ENCODE data around the gene TMEM94.

TMEM94 gene

DNA sequence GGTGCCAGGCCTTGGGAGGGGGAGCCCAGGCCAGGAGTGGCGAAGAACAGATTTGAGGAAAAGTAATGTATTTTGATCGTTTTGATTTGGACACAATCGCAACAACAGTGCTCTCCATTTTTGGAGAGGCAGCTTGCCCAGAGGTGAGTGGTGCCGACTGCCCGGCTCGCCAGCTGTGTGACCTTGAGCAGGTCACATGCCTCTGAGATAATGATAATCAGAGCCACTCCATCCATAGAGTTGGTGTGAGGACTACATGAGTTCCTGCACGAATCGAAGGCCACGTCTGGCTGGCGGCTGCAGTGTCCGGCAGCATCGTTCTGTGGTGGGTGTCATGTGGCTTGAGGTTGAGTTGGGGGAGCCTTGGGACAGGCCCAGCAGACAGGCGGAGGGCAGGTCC is 89.7 kb downstream of the TMEM94 start:
- TF ChIP-seq, protein P1, sequence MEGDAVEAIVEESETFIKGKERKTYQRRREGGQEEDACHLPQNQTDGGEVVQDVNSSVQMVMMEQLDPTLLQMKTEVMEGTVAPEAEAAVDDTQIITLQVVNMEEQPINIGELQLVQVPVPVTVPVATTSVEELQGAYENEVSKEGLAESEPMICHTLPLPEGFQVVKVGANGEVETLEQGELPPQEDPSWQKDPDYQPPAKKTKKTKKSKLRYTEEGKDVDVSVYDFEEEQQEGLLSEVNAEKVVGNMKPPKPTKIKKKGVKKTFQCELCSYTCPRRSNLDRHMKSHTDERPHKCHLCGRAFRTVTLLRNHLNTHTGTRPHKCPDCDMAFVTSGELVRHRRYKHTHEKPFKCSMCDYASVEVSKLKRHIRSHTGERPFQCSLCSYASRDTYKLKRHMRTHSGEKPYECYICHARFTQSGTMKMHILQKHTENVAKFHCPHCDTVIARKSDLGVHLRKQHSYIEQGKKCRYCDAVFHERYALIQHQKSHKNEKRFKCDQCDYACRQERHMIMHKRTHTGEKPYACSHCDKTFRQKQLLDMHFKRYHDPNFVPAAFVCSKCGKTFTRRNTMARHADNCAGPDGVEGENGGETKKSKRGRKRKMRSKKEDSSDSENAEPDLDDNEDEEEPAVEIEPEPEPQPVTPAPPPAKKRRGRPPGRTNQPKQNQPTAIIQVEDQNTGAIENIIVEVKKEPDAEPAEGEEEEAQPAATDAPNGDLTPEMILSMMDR (IDR thresholded peaks at IDR 0.05; ENCODE audit: low read depth, low read length) = no peak
- Histone ChIP-seq H3K27ac (no peak overlapping the region), H3K4me3 (ENCODE audit: low read depth, low read length) (no peak overlapping the region), H3K36me3 (peaks cover 75% of the 10 kb centered on the region), H3K27me3 (ENCODE audit: insufficient read depth, low read depth, severe bottlenecking) (no peaks in the 10 kb centered on the region), H3K9me3 (ENCODE audit: severe bottlenecking) (no peaks in the 10 kb centered on the region)
- DNase-seq = no peak

DNA sequence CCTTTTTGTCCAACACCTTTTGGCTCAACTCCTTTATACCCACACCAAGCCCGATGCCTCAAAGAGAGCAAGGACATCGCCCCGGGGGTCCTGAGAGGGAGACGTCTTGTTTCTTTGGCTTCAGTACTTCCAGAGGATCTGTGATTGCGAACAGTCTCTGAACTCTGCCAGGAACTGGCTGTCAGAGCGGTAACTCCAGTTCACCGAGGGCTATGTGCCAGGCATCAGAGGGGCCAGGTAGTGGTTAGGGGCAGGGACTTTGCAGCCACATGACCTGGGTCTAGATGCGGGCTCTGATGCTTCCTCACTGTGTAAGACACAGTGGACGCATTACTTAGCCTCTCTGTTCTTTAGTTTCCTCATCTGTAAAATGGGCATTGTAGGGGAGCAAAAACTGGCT is 90.7 kb downstream of the TMEM94 start:
- Histone ChIP-seq H3K9me3 (ENCODE audit: severe bottlenecking) (no peaks in the 10 kb centered on the region), H3K27me3 (ENCODE audit: insufficient read depth, low read depth, severe bottlenecking) (no peaks in the 10 kb centered on the region), H3K27ac (no peak overlapping the region), H3K36me3 (peaks cover 84% of the 10 kb centered on the region), H3K4me3 (ENCODE audit: low read depth, low read length) (no peak overlapping the region)
- DNase-seq = no peak
- TF ChIP-seq, protein P1 (IDR thresholded peaks at IDR 0.05; ENCODE audit: low read depth, low read length) = no peak

DNA sequence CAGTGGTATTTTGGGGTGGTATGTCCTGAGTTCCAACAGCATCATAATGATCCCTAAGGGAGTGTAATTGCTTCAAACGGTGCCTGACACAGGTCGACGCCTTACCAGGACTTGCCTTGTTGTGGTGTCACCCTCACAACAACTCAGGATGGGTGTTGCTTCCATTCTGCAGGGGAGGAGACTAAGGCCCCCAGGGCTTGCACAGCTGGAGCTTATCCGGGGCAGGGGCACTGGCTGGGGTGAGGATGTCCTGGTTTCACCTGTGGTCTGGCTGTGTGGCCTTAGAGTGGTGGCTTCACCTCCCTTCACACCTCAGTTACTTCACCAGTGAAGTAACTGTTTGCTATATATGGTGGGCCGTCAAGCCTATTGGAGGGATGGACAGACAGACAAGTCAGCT is 92.4 kb downstream of the TMEM94 start:
- Histone ChIP-seq H3K27ac (no peak overlapping the region), H3K4me3 (ENCODE audit: low read depth, low read length) (no peak overlapping the region), H3K36me3 (peaks cover 91% of the 10 kb centered on the region), H3K27me3 (ENCODE audit: insufficient read depth, low read depth, severe bottlenecking) (no peaks in the 10 kb centered on the region), H3K9me3 (ENCODE audit: severe bottlenecking) (no peaks in the 10 kb centered on the region)
- TF ChIP-seq, protein P1 (IDR thresholded peaks at IDR 0.05; ENCODE audit: low read depth, low read length) = no peak
- DNase-seq = peak; percentile 12

All from WERI-Rb-1 (cell line).